Tibial nerve (tissue), 4 donors: Measurements from ENCODE around the gene TMC8. TPM values are rescaled to one million over a fixed set of nuclear protein-coding genes. Genes with fewer than 3 reads are reported as not detected.

ENCODE experiments used
- DNase-seq, 2 donors: peaks; one replicate each; pipeline ENCODE4 v3.0.0-alpha.2; 2019; ENCODE audit warnings: low spot score in 2 of 2
- H3K27ac ChIP-seq, 4 donors: fragments of 200-600 bp; sonication (generic) in 3 of 4; one replicate each; pipeline ENCODE4 v1.5.1; 2017 to 2019; ENCODE audit warnings: mild to moderate bottlenecking in 1 of 4
- H3K27me3 ChIP-seq, 2 donors: fragments of 200-600 bp; sonication (generic) in 1 of 2; one replicate each; pipeline versions ENCODE4 v1.5.1 to v1.6.0; 2017 to 2019
- H3K36me3 ChIP-seq, 3 donors: fragments of 200-600 bp; sonication (generic); one replicate each; pipeline ENCODE4 v1.5.1; 2018 to 2019
- H3K4me1 ChIP-seq, 4 donors: fragments of 200-600 bp; sonication (generic) in 3 of 4; one replicate each; pipeline ENCODE4 v1.5.1; 2017 to 2019
- H3K4me3 ChIP-seq, 4 donors: fragments of 200-600 bp; sonication (generic) in 3 of 4; one replicate each; pipeline ENCODE4 v1.5.1; 2017 to 2019; ENCODE audit warnings: mild to moderate bottlenecking in 1 of 4, moderate library complexity in 1 of 4
- H3K9me3 ChIP-seq, 4 donors: fragments of 200-600 bp; sonication (generic) in 3 of 4; one replicate each; pipeline ENCODE4 v1.5.1; 2017 to 2019
- EP300 ChIP-seq, 2 donors: sonication (generic); formaldehyde crosslinking; IDR thresholded peaks; one replicate each; pipeline ENCODE4 v1.6.1; 2017; ENCODE audit warnings: antibody characterized with exemption in 2 of 2, mild to moderate bottlenecking in 1 of 2
- POLR2A ChIP-seq, 2 donors: fragments of 450-650 bp; IDR thresholded peaks; one replicate each; pipeline ENCODE4 v1.6.1; 2017; ENCODE audit warnings: antibody characterized with exemption in 2 of 2, mild to moderate bottlenecking in 2 of 2, moderate library complexity in 2 of 2
- WGBS, 2 donors: methylation state at CpG; one replicate each; pipeline ENCODE4 v1.1.5; 2018; 5-methylcytosine and 5-hydroxymethylcytosine counted together
- total RNA-seq, 4 donors: library from RNA; depleted of rRNA; stranded (reverse); fragments of >200 nt; gene quantifications; one replicate each; pipeline ENCODE4 v1.1.0, GENCODE V29; 2016
- TF ChIP-seq, protein P1 (sequence below), 5 experiments: fragments of 200-600 bp in 3 of 5; fragments of 450-650 bp in 2 of 5; sonication (generic) in 3 of 5; IDR thresholded peaks; one replicate each; pipeline ENCODE4 v1.5.1; 2016 to 2019; ENCODE audit warnings: antibody characterized with exemption in 5 of 5, mild to moderate bottlenecking in 3 of 5, moderate library complexity in 2 of 5

TMC8 gene
- total RNA-seq, 4 donors from 2014 or later, result 5.2 to 18.3 (median 6.7) TPM

GRCh38 chr17:78176548-78177025 is 46.0 kb downstream of the TMC8 start:
- no peak for TF ChIP-seq POLR2A (IDR thresholded peaks at IDR 0.05)
- TF ChIP-seq, protein P1, sequence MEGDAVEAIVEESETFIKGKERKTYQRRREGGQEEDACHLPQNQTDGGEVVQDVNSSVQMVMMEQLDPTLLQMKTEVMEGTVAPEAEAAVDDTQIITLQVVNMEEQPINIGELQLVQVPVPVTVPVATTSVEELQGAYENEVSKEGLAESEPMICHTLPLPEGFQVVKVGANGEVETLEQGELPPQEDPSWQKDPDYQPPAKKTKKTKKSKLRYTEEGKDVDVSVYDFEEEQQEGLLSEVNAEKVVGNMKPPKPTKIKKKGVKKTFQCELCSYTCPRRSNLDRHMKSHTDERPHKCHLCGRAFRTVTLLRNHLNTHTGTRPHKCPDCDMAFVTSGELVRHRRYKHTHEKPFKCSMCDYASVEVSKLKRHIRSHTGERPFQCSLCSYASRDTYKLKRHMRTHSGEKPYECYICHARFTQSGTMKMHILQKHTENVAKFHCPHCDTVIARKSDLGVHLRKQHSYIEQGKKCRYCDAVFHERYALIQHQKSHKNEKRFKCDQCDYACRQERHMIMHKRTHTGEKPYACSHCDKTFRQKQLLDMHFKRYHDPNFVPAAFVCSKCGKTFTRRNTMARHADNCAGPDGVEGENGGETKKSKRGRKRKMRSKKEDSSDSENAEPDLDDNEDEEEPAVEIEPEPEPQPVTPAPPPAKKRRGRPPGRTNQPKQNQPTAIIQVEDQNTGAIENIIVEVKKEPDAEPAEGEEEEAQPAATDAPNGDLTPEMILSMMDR (IDR thresholded peaks at IDR 0.05), result peak; percentile 86 to 92 (median 91)
- DNase-seq, result peak; percentile 56 to 68
- Histone ChIP-seq H3K4me3 (no peak overlapping the region), H3K36me3 (peaks cover 0 to 8% (median 0%) of the 10 kb centered on the region in 3 donors), H3K27me3 (no peaks in the 10 kb centered on the region), H3K4me1 (peaks cover 0 to 70% (median 52%) of the 10 kb centered on the region in 4 donors), H3K27ac (peak overlapping the region in 1 of 4 donors; percentile 91), H3K9me3 (no peaks in the 10 kb centered on the region)
- 23 to 38% methylated on average over 13 to 14 of the region's 14 CpGs for WGBS, 2 donors

GRCh38 chr17:78179372-78179771 is 48.8 kb downstream of the TMC8 start:
- Histone ChIP-seq H3K27ac (peak overlapping the region in 3 of 4 donors; percentile 53 to 83 (median 75)), H3K4me3 (no peak overlapping the region), H3K4me1 (peaks cover 0 to 44% (median 25%) of the 10 kb centered on the region in 4 donors), H3K36me3 (no peaks in the 10 kb centered on the region), H3K9me3 (no peaks in the 10 kb centered on the region), H3K27me3 (no peaks in the 10 kb centered on the region)
- 75 to 84% methylated on average over 17 of the region's 17 CpGs for WGBS, 2 donors
- TF ChIP-seq EP300 (IDR thresholded peaks at IDR 0.05) (peak in 1 of 2 donors; percentile 38), POLR2A (IDR thresholded peaks at IDR 0.05) (no peak)
- DNase-seq, result peak in 1 of 2 donors; percentile 27

GRCh38 chr17:78180083-78180482 is 49.5 kb downstream of the TMC8 start:
- H3K4me1 ChIP-seq, result peaks cover 0 to 44% (median 18%) of the 10 kb centered on the region in 4 donors
- WGBS, 2 donors, result 52 to 63% methylated on average over 14 of the region's 14 CpGs
- H3K27ac ChIP-seq, result peak overlapping the region in 3 of 4 donors; percentile 53 to 83 (median 75)
- DNase-seq, result no peak
- H3K36me3 ChIP-seq, result no peaks in the 10 kb centered on the region
- TF ChIP-seq POLR2A (IDR thresholded peaks at IDR 0.05) (no peak), EP300 (IDR thresholded peaks at IDR 0.05) (no peak)
- TF ChIP-seq, protein P1 (IDR thresholded peaks at IDR 0.05), result no peak
- no peaks in the 10 kb centered on the region for H3K27me3 ChIP-seq
- H3K4me3 ChIP-seq, result no peak overlapping the region
- H3K9me3 ChIP-seq, result no peaks in the 10 kb centered on the region

- peak overlapping the region in 2 of 4 donors; percentile 75 to 83 for H3K27ac ChIP-seq
- peaks cover 0 to 42% (median 14%) of the 10 kb centered on the region in 4 donors for H3K4me1 ChIP-seq
- DNase-seq, result no peak
- 66 to 68% methylated on average over 2 of the region's 2 CpGs for WGBS, 2 donors
- H3K36me3 ChIP-seq, result no peaks in the 10 kb centered on the region
- H3K9me3 ChIP-seq, result no peaks in the 10 kb centered on the region
- TF ChIP-seq POLR2A (IDR thresholded peaks at IDR 0.05), result no peak
- TF ChIP-seq, protein P1 (IDR thresholded peaks at IDR 0.05), result no peak
- no peak for TF ChIP-seq EP300 (IDR thresholded peaks at IDR 0.05)
- no peak overlapping the region for H3K4me3 ChIP-seq
- H3K27me3 ChIP-seq, result no peaks in the 10 kb centered on the region
Measured at GRCh38 chr17:78180508-78180907, 49.9 kb downstream of the TMC8 start.

- no peak for DNase-seq
- H3K36me3 ChIP-seq, result no peaks in the 10 kb centered on the region
- H3K4me1 ChIP-seq, result peaks cover 0 to 42% (median 6%) of the 10 kb centered on the region in 4 donors
Measured at GRCh38 chr17:78182504-78182903, 51.9 kb downstream of the TMC8 start.

More at GRCh38 chr17:78182504-78182903, 51.9 kb downstream of the TMC8 start:
- Histone ChIP-seq H3K9me3 (no peaks in the 10 kb centered on the region), H3K4me3 (no peak overlapping the region), H3K27ac (no peak overlapping the region), H3K27me3 (no peaks in the 10 kb centered on the region)
- TF ChIP-seq, protein P1 (IDR thresholded peaks at IDR 0.05), result no peak
- TF ChIP-seq POLR2A (IDR thresholded peaks at IDR 0.05), result no peak
- WGBS, 2 donors, result 88 to 90% methylated on average over 12 to 13 of the region's 13 CpGs
